Hematopoietic multipotent progenitor cell treated with erythropoietin and hydrocortisone succinate and interleukin-3 and kit ligand, for 15 days (in vitro differentiated cells): ENCODE measurements around the gene ZNRD2.
A peak's percentile ranks its signal among the peaks of the same experiment; 100 is the strongest.
"Not testable (repeated sequence)": the region's sequence is repeated elsewhere in the genome, so short reads cannot be mapped to it uniquely, and the experiment has no call there.

Experiments
- DNase-seq: peaks from one replicate; pipeline ENCODE4 v3.0.0-alpha.2; 2015; ENCODE audit warnings: low spot score

The ZNRD2 gene

GRCh38 chr11:65555693-65556231 lies 14.5 kb upstream of the ZNRD2 start:
- no peak for DNase-seq

- no peak for DNase-seq
Measured at GRCh38 chr11:65556470-65557279, 13.6 kb upstream of the ZNRD2 start.

GRCh38 chr11:65557280-65558001 lies 12.8 kb upstream of the ZNRD2 start:
- no peak for DNase-seq

GRCh38 chr11:65558002-65558929 lies 12.0 kb upstream of the ZNRD2 start, which contains the start of gene LTBP3:
LTBP3 (minus strand) TSS chr11:65558359; CDS start chr11:65557959, 400 bp downstream.
- peak; percentile 86 for DNase-seq

GRCh38 chr11:65558930-65559509 lies 11.3 kb upstream of the ZNRD2 start:
- no peak for DNase-seq

- no peak for DNase-seq
Measured at GRCh38 chr11:65559535-65559934, 10.7 kb upstream of the ZNRD2 start.

- DNase-seq = peak; percentile 71
Measured at GRCh38 chr11:65559951-65560537, 10.2 kb upstream of the ZNRD2 start.

- no peak for DNase-seq
Measured at GRCh38 chr11:65560555-65561418, 9.5 kb upstream of the ZNRD2 start.

GRCh38 chr11:65562020-65562419 lies 8.3 kb upstream of the ZNRD2 start:
- no peak for DNase-seq

GRCh38 chr11:65562788-65563187 lies 7.5 kb upstream of the ZNRD2 start:
- no peak for DNase-seq

- no peak for DNase-seq
Measured at GRCh38 chr11:65563601-65564000, 6.7 kb upstream of the ZNRD2 start.

GRCh38 chr11:65564879-65565559 lies 5.3 kb upstream of the ZNRD2 start:
- not testable (repeated sequence) for DNase-seq

GRCh38 chr11:65565624-65566453 lies 4.4 kb upstream of the ZNRD2 start:
- DNase-seq = no peak

GRCh38 chr11:65569164-65569972 lies 909 bp upstream of the ZNRD2 start:
- no peak for DNase-seq

GRCh38 chr11:65571420-65571819 lies 1.1 kb downstream of the ZNRD2 start:
- DNase-seq = no peak

- peak; percentile 58 for DNase-seq
Measured at GRCh38 chr11:65571940-65572339, 1.7 kb downstream of the ZNRD2 start.

GRCh38 chr11:65572356-65573051 lies 2.2 kb downstream of the ZNRD2 start, which contains the start of gene FAM89B:
FAM89B (plus strand) TSS chr11:65572538; CDS start chr11:65572670, 132 bp downstream.
- peak; percentile 90 for DNase-seq
